C4-2B (cell line): ENCODE data around the gene GSTT2B.
"Not testable (repeated sequence)": the region's sequence is repeated elsewhere in the genome, so short reads cannot be mapped to it uniquely, and the experiment has no call there.

Experiments
- CTCF ChIP-seq: fragments of 450-650 bp; conservative IDR thresholded peaks from 2 replicates; pipeline ENCODE4 v1.5.1; 2017; ENCODE audit warnings: mild to moderate bottlenecking
- ZFX ChIP-seq: fragments of 450-650 bp; IDR thresholded peaks from 2 replicates; pipeline ENCODE4 v1.6.1; 2017

- TF ChIP-seq CTCF, ZFX: not testable (repeated sequence)
These were observed 53.6 kb downstream of the GSTT2B start for GRCh38 chr22:23907423-23907822.
